NK-92 treated with Interleukin-12 subunit alpha and Interleukin-12 subunit beta, amount 100 ng/mL, for 24 hours (cell line): ENCODE data around the gene ST3GAL5.
A peak's percentile ranks its signal among the peaks of the same experiment; 100 is the strongest.
"Not testable (repeated sequence)": the region's sequence is repeated elsewhere in the genome, so short reads cannot be mapped to it uniquely, and the experiment has no call there.

Source experiments
- DNase-seq: peaks from one replicate; lab custom pipeline; 2025; lab: John Stamatoyannopoulos, UW

The ST3GAL5 gene

DNA sequence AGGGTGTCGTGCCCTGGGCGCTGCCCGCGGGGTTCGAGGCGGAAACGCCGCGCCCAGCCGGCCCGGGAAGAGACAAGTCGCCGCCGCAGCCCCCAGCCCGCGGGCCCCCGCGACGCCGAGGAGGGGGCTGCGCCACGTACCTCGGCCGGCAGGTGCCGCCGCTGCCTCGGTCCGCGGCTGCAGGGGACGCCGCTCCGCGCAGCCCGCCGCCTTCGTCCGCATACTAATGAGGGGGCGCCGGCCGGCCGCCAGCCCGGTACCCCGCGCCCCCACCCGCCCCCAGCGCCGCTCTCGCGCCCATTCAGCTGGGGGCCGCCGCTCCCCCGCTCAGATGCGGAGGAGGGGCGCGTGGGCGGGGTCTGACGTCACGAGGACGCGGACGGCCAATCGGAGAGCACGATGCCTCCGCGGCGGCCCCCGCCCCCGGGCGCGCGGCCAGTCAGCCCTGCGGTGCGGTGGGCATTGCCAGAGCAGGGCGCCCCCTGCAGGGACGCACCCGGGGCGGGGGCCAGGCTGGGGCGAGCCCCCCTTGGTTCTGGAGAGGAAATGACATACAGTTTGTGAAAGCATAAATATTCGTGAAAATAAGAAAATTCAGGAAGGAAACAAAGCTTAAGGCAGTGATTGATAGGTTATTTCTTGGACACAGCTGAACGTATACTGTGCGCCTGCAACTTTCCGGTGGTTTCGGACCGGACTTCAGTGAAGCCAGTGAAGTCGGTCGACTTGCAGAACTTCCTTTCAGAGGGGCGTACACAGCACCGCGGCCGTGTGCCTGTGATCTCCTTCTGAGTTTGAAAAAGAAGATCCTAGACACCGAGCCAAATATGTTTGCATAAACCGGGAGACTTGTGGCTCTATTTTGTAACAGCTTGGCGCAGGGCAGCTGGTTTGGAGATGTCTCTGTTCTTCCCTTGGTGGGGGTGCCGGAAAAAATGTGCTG is at the start of gene ST3GAL5:
TSS of gene ST3GAL5 (minus strand) at position 307 of the 943 bp plus-strand sequence. CDS start at position 222, 85 bp downstream.
- peak; percentile 85 for DNase-seq

- DNase-seq = no peak
Observed at GRCh38 chr2:85938456-85938855, 49.7 kb upstream of the ST3GAL5 start.

GRCh38 chr2:85937069-85937439 is 48.3 kb upstream of the ST3GAL5 start:
- DNase-seq = no peak

- no peak for DNase-seq
Observed at GRCh38 chr2:85936421-85937068, 47.8 kb upstream of the ST3GAL5 start.

DNA sequence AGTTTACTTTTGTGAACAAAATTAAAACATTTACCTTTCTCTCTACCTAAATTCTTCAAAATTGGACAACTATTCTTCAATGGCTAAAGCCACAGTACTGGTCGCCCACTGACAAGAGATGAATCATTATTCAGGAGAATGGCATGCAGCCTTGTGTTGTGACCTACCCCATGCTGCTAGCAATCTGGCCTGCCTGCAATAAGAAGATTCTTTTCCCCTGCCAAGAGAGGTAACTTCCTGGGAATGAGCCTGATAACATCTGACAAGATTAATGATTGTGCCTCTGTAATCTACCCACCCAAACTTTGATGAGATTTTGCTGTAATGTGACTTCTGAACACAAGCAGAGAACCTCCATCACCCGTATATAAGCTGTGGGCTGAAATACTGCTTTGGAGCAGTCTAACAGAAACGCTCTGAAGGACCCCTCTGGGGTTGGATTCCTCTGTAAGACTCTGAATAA is 47.0 kb upstream of the ST3GAL5 start:
- DNase-seq = no peak

DNA sequence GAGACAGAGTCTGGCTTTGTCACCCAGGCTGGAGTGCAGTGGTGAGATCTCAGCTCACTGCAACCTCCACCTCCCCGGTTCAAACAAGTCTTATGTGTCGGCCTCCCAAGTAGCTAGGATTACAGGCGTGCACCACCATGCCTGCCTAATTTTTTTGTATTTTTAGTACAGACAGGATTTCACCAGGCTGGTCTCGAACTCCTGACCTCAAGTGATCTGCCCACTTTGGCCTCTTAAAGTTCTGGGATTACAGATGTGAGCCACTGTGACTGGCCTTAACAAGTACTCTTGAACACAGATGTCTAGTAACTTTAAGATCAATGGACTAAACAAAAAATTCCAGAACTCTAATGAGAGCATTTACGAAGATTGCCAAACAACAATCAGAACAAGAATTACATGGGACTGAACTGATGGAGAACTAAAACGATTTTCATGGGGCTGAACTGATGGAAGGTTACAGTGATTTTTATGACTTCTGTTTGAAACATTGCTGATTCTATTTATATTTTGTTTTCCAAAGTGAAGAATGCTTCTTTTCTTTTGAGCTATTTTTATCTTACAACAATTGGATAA is 46.5 kb upstream of the ST3GAL5 start:
- no peak for DNase-seq

DNA sequence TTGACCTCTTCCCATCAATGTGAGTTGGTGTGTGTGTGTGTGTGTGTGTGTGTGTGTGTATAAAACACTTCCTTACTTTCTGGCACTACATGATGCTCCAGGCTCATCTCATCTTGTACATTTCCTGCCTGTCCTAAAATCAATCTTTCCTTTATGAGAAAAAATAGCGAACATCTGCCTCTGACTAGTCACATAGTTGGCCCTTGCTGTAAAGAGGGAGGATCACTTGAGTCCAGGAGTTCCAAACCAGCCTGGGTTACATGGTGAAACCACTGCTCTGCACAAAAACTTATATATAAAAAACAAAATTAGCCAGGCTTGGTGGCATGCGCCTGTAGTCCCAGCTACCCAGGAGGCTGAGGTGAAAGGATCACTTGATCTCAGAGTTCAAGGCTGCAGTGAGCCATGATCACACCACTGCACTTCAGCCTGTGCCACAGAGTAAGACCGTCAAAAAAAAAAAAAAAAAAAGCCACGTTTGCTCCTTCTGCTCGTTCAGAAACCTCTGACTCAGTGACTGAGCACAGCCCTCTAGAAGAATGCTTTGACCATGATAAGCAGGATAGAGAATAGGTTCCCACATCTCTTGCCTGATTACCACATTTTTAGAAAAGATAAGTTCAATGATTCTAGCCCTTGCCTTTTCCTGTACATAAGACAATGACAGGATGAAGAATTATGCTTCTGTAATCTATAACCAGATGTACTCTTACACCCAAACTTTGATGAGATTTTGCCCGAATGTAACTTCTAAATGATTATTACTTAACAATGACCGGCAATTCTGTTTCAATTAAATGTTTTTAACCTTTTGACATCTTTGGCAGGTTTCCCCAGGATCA is 45.2 kb upstream of the ST3GAL5 start:
- no peak for DNase-seq

DNA sequence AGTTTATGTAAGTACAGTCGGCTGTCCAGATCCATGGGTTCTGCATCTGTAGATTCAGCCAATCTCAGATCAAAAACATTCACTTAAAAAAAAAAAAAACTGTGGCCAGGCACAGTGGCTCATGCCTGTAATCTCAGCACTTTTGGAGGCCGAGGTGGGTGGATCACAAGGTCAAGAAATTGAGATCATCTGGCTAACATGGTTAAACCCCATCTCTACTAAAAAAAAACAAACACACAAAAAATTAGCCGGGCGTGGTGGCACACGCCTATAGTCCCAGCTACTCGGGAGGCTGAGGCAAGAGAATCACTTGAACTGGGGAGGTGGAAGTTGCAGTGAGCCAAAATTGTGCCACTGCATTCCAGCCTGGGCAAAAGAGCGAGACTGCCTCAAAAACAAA is 42.4 kb upstream of the ST3GAL5 start:
- DNase-seq = not testable (repeated sequence)

GRCh38 chr2:85930129-85931124 is 41.6 kb upstream of the ST3GAL5 start:
- no peak for DNase-seq

DNA sequence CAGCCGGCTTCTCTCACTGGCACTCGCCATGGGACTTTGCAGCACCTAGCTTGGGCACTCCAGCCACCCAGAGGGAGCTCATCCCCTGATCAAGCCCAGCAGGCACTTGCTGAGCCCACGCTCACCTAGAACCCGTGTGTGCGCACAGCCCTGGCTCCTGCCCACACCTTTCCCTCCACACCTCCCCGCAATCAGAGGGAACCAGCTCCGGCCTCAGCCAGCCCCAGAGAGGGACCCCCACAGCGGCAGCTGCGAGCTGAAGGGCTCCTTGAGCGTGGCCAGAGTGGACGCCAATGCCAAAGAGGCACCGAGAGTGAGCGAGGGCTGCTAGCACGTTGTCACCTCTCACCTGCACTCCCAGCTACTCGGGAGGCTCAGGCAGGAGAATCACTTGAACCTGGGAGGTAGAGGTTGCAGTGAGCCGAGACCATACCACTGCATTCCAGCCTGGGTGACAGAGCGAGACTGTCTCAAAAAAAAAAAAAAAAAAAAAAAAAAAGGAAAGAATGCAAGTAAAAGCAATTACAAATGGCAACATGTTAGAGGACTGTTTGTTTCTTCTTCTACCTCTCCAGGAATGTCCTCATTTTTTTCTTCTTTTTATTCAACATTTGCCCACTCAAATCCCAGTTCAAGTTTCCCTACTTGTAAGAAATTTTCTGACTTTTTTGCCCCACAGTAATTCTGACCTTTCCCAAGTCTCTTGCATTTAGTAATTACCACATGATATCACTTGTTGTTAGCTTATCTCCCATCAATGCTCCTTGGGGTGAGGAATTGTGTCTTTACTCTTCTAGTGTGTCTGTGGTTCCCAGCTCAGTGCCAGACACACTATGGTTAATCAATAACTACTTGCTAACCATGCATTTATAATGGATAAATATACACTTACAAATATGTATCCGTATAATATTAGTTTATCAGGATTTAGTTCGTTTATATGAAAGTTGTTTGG is 40.6 kb upstream of the ST3GAL5 start:
- no peak for DNase-seq

DNA sequence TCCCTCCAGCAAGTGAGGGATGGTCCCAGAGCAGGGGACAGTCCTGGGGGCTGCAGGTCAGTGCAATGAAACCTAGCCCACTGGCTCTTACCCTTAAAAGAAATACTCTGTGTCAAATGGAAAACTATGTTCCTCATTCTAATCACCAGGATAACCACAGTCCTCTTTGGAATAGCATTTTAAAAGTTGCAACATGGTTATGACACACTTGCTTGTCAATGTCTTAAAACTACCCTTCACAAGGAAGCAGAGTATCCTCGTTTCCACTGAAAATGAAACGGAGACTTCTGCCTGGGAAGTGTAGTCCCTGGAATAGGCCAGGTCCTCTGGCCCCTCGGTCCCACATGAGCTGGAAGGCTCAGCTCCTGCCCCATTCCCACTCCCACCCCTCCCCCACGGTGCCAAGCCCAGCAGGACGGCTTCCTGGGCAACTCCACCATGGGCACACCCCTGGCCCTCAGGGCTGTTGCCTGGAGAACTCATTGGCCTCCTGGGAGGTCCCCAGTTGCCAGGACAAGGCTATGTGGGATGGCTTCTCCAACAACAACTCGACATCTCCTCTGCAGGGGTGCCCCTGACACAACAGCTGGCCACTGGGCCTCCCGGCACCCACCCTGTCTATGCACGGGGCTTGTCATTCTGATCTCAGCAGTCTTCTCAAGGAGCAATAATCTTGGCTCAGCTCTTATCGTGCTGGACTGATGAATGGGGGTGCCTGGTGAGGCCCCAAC is 38.3 kb upstream of the ST3GAL5 start:
- no peak for DNase-seq

- no peak for DNase-seq
Observed at GRCh38 chr2:85926526-85926925, 37.7 kb upstream of the ST3GAL5 start.

DNA sequence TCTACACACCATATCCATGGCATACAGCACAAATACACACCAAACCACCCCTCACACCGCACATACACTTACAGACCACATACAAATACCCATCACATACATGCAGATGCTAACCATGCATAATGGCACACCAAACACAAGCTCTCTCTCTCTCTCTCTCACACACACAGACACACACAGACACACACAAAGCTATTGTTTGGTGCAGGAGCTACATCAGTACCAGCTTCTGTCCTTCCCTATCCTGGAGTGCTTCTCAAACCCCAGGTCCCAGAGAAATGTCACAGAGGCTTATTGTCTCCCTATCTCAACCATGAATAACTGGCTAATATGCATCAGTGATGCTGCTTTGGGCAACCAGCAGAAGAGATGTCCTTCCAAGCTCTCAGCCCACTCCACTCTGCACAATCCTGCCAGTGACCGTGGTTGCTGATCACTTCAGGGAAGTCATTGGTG is 36.5 kb upstream of the ST3GAL5 start:
- DNase-seq = no peak

DNA sequence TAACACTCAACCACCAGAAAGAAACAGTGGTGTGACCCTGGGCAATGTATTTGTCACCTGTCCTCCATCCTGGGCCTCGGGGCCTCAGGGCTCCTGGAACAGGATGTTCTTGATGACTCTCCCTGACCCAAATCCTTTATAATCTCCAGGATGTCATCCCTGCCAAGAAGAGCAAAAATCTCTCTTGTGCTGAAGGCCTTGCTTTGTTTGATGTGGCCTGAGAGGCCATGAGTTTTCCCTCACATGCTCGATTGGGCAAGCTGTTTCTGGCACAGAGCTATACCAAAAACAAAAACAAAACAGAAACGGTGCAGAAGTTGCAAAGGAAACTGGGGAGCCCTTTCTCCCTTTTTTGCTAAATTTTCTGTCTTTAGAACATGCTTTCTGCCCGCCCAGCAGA is 35.7 kb upstream of the ST3GAL5 start:
- no peak for DNase-seq

GRCh38 chr2:85922199-85922598 is 33.4 kb upstream of the ST3GAL5 start:
- DNase-seq = no peak

DNA sequence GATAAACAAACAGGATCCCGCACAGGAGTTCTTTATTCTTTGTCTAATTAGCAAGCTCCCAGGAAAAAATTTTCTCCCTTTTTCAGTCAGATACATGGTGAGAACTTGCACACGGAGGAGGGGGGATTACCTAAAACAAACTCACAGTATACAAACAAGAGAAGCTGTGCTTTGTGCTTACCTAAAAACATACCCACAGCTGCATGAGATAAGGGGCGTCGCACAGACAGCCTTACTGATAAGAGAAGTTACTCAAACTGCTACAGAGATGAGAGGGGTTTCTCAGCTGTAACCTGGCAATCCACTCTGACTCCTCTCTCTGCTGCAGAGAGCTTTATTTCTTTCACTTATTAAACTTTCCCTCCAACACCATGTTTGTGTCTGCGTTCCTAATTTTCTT is 32.9 kb upstream of the ST3GAL5 start:
- no peak for DNase-seq

GRCh38 chr2:85920810-85921545 is 32.2 kb upstream of the ST3GAL5 start:
- no peak for DNase-seq
